Measurements from ENCODE around the gene TMC2.

Gene TMC2

GRCh38 chr20:2612073-2612472, 75.7 kb downstream of the TMC2 start:
- TF ChIP-seq POLR2A (IDR thresholded peaks at IDR 0.05; ENCODE audit: low read length) = no peak
- no peak for TF ChIP-seq GATA1 (IDR thresholded peaks at IDR 0.05; ENCODE audit: low read depth, low read length)
- DNase-seq = no peak

GRCh38 chr20:2616634-2617033, 80.3 kb downstream of the TMC2 start:
- no peak for TF ChIP-seq POLR2A (IDR thresholded peaks at IDR 0.05; ENCODE audit: low read length)
- TF ChIP-seq GATA1 (IDR thresholded peaks at IDR 0.05; ENCODE audit: low read depth, low read length) = no peak
- DNase-seq = no peak

GRCh38 chr20:2617099-2617714, 80.8 kb downstream of the TMC2 start:
- DNase-seq = no peak
- no peak for TF ChIP-seq GATA1 (IDR thresholded peaks at IDR 0.05; ENCODE audit: low read depth, low read length)
- TF ChIP-seq POLR2A (IDR thresholded peaks at IDR 0.05; ENCODE audit: low read length) = no peak

GRCh38 chr20:2618815-2619214, 82.4 kb downstream of the TMC2 start:
- DNase-seq = no peak
- no peak for TF ChIP-seq POLR2A (IDR thresholded peaks at IDR 0.05; ENCODE audit: low read length)
- TF ChIP-seq GATA1 (IDR thresholded peaks at IDR 0.05; ENCODE audit: low read depth, low read length) = no peak

GRCh38 chr20:2619337-2619736, 83.0 kb downstream of the TMC2 start:
- no peak for DNase-seq

GRCh38 chr20:2619961-2620595, 83.7 kb downstream of the TMC2 start:
- DNase-seq = no peak
- TF ChIP-seq GATA1 (IDR thresholded peaks at IDR 0.05; ENCODE audit: low read depth, low read length) (no peak), POLR2A (IDR thresholded peaks at IDR 0.05; ENCODE audit: low read length) (no peak)

More at GRCh38 chr20:2619337-2619736, 83.0 kb downstream of the TMC2 start:
- no peak for TF ChIP-seq GATA1 (IDR thresholded peaks at IDR 0.05; ENCODE audit: low read depth, low read length)
- TF ChIP-seq POLR2A (IDR thresholded peaks at IDR 0.05; ENCODE audit: low read length) = no peak

- no peak for TF ChIP-seq GATA1 (IDR thresholded peaks at IDR 0.05; ENCODE audit: low read depth, low read length)
- no peak for TF ChIP-seq POLR2A (IDR thresholded peaks at IDR 0.05; ENCODE audit: low read length)
- DNase-seq = no peak
Observed at GRCh38 chr20:2624190-2624589, 87.8 kb downstream of the TMC2 start.

- DNase-seq = no peak
- TF ChIP-seq POLR2A (IDR thresholded peaks at IDR 0.05; ENCODE audit: low read length) (no peak), GATA1 (IDR thresholded peaks at IDR 0.05; ENCODE audit: low read depth, low read length) (no peak)
Observed at GRCh38 chr20:2625062-2625461, 88.7 kb downstream of the TMC2 start.

GRCh38 chr20:2626853-2627541, 90.6 kb downstream of the TMC2 start:
- no peak for DNase-seq
- TF ChIP-seq POLR2A (IDR thresholded peaks at IDR 0.05; ENCODE audit: low read length) (no peak), GATA1 (IDR thresholded peaks at IDR 0.05; ENCODE audit: low read depth, low read length) (no peak)

- DNase-seq = no peak
- TF ChIP-seq GATA1 (IDR thresholded peaks at IDR 0.05; ENCODE audit: low read depth, low read length) = no peak
- TF ChIP-seq POLR2A (IDR thresholded peaks at IDR 0.05; ENCODE audit: low read length) = no peak
Observed at GRCh38 chr20:2631228-2631627, 94.9 kb downstream of the TMC2 start.

- TF ChIP-seq GATA1 (IDR thresholded peaks at IDR 0.05; ENCODE audit: low read depth, low read length) = no peak
- no peak for TF ChIP-seq POLR2A (IDR thresholded peaks at IDR 0.05; ENCODE audit: low read length)
- no peak for DNase-seq
Observed at GRCh38 chr20:2633381-2633780, 97.0 kb downstream of the TMC2 start.

- TF ChIP-seq GATA1 (IDR thresholded peaks at IDR 0.05; ENCODE audit: low read depth, low read length) (no peak), POLR2A (IDR thresholded peaks at IDR 0.05; ENCODE audit: low read length) (no peak)
- no peak for DNase-seq
Observed at GRCh38 chr20:2637246-2637645, 100.9 kb downstream of the TMC2 start.

- TF ChIP-seq GATA1 (IDR thresholded peaks at IDR 0.05; ENCODE audit: low read depth, low read length) (no peak), POLR2A (IDR thresholded peaks at IDR 0.05; ENCODE audit: low read length) (no peak)
- no peak for DNase-seq
Observed at GRCh38 chr20:2640260-2640659, 103.9 kb downstream of the TMC2 start.

GRCh38 chr20:2640899-2641298, 104.5 kb downstream of the TMC2 start:
- DNase-seq = no peak
- no peak for TF ChIP-seq POLR2A (IDR thresholded peaks at IDR 0.05; ENCODE audit: low read length)
- TF ChIP-seq GATA1 (IDR thresholded peaks at IDR 0.05; ENCODE audit: low read depth, low read length) = no peak

- DNase-seq = no peak
- TF ChIP-seq GATA1 (IDR thresholded peaks at IDR 0.05; ENCODE audit: low read depth, low read length) (no peak), POLR2A (IDR thresholded peaks at IDR 0.05; ENCODE audit: low read length) (no peak)
Observed at GRCh38 chr20:2643708-2644107, 107.3 kb downstream of the TMC2 start.

All from erythroblast (primary cell).